ENCODE results near the gene DUSP19. TPM values are rescaled to one million over a fixed set of nuclear protein-coding genes. Genes with fewer than 3 reads are reported as not detected.

DUSP19 gene

Small RNA genes within 50 kb of the gene (small RNA-seq; reads per million reads assigned to genes)
- not detected for gene RF00599 (ENCODE audit: low read depth)

Data from mesenchymal stem cell (in vitro differentiated cells and primary cell).